ENCODE results near the gene DHRS2. TPM values are rescaled to one million over a fixed set of nuclear protein-coding genes. Genes with fewer than 3 reads are reported as not detected.
A peak's percentile ranks its signal among the peaks of the same experiment; 100 is the strongest.

The DHRS2 gene
- total and polyA plus RNA-seq, 2 of the 13 experiments (the other 11 are each of a cell fraction or from before 2014, with no cell fraction given) = 1,621 to 3,021 TPM

GRCh38 chr14:23645812-23646647 is 9.9 kb downstream of the DHRS2 start (continued):
- 0 out of 2 replicates have a peak, but pooled peaks have one; percentile 14 for TF ChIP-seq ZNF609 (CRISPR knock-in tag; IDR thresholded peaks at IDR 0.05; ENCODE audit: borderline replicate concordance)
- no peak for TF ChIP-seq KDM3A (CRISPR knock-in tag; IDR thresholded peaks at IDR 0.05; ENCODE audit: low read depth)
- TF ChIP-seq TIGD3 (CRISPR knock-in tag; IDR thresholded peaks at IDR 0.05; ENCODE audit: borderline replicate concordance) = no peak
- peak; percentile 94; the same call in 1 of the 2 replicates for TF ChIP-seq CC2D1A (CRISPR knock-in tag; IDR thresholded peaks at IDR 0.05)
- 0 out of 2 replicates have a peak, but pooled peaks have one; percentile 65 for TF ChIP-seq ZFAT (CRISPR knock-in tag; conservative IDR thresholded peaks at IDR 0.05)
- no peak for TF ChIP-seq IKZF4 (CRISPR knock-in tag; IDR thresholded peaks at IDR 0.05; ENCODE audit: borderline replicate concordance, low read depth, not compliant biosample characterization)
- no peak for TF ChIP-seq ZNF674 (CRISPR knock-in tag; IDR thresholded peaks at IDR 0.05; ENCODE audit: low read depth)
- no peak for TF ChIP-seq TFAP4 (IDR thresholded peaks at IDR 0.05; ENCODE audit: borderline replicate concordance, low read depth)
- peak; percentile 57 for TF ChIP-seq ZFY (CRISPR knock-in tag; IDR thresholded peaks at IDR 0.05)
- TF ChIP-seq ZBTB46 (CRISPR knock-in tag; IDR thresholded peaks at IDR 0.05; ENCODE audit: borderline replicate concordance) = peak; percentile 68; the same call in 1 of the 2 replicates
- no peak for TF ChIP-seq TOPORS (CRISPR knock-in tag; IDR thresholded peaks at IDR 0.05)
- no peak for TF ChIP-seq IKZF5 (CRISPR knock-in tag; IDR thresholded peaks at IDR 0.05)
- no peak for TF ChIP-seq SMARCE1 (IDR thresholded peaks at IDR 0.05; ENCODE audit: borderline replicate concordance)
- no peak for TF ChIP-seq ZBTB8A (CRISPR knock-in tag; IDR thresholded peaks at IDR 0.05; ENCODE audit: borderline replicate concordance, low read depth)
- 0 out of 2 replicates have a peak, but pooled peaks have one; percentile 75 for TF ChIP-seq MTF2 (CRISPR knock-in tag; IDR thresholded peaks at IDR 0.05; ENCODE audit: borderline replicate concordance)
- TF ChIP-seq KLF11 (CRISPR knock-in tag; IDR thresholded peaks at IDR 0.05) = no peak
- TF ChIP-seq ZNF597 (CRISPR knock-in tag; IDR thresholded peaks at IDR 0.05) = no peak

All from HepG2 (cell line).